VCaP (cell line): ENCODE data around the gene NABP2.

Experiments
- H3K27ac ChIP-seq: fragments of 450-650 bp; 2 replicates; pipeline ENCODE4 v1.5.1; 2017
- CTCF ChIP-seq: fragments of 450-650 bp; conservative IDR thresholded peaks from 2 replicates; pipeline ENCODE4 v1.5.1; 2017; ENCODE audit warnings: mild to moderate bottlenecking, moderate library complexity

The NABP2 gene

GRCh38 chr12:56213878-56214277 lies 10.3 kb upstream of the NABP2 start:
- TF ChIP-seq CTCF, result no peak
- peak overlapping the region; percentile 98 for H3K27ac ChIP-seq

- no peak for TF ChIP-seq CTCF
- H3K27ac ChIP-seq, result peak overlapping the region; percentile 98
These were observed 7.7 kb upstream of the NABP2 start for GRCh38 chr12:56216461-56216860.

GRCh38 chr12:56219840-56220239 lies 4.3 kb upstream of the NABP2 start:
- TF ChIP-seq CTCF, result no peak
- H3K27ac ChIP-seq, result peak overlapping the region; percentile 98

DNA sequence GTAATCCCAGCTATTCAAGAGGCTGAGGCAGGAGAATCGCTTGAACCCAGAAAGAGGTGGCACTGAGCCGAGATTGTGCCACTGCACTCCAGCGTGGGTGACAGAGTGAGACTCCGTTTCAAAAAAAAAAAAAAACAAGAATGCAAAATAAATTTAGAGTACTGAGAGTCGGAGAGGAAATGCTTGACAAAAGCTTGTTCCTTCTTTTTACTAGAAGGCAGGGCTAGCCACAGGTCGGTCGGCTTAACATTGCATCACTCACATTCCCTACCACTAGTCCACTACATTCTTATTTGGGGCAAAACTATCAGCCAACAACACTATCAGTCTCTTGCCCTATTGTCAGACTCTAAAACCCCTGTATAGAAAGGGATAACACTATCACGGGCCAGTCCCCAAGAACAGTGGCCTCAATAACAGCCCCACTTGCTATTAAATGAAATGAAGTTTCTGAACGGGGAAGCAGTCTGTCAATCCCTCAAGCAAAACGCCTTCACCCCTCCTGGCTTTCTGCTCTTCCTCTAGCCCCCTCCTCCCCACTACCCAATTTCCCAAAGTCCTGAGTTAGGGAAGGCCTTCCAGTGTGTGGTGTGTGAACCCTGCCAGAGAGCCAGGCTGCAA lies 3.4 kb upstream of the NABP2 start:
- no peak for TF ChIP-seq CTCF
- H3K27ac ChIP-seq, result peak overlapping the region; percentile 98

GRCh38 chr12:56221232-56221756 lies 2.8 kb upstream of the NABP2 start:
- H3K27ac ChIP-seq, result peak overlapping the region; percentile 98
- no peak for TF ChIP-seq CTCF

DNA sequence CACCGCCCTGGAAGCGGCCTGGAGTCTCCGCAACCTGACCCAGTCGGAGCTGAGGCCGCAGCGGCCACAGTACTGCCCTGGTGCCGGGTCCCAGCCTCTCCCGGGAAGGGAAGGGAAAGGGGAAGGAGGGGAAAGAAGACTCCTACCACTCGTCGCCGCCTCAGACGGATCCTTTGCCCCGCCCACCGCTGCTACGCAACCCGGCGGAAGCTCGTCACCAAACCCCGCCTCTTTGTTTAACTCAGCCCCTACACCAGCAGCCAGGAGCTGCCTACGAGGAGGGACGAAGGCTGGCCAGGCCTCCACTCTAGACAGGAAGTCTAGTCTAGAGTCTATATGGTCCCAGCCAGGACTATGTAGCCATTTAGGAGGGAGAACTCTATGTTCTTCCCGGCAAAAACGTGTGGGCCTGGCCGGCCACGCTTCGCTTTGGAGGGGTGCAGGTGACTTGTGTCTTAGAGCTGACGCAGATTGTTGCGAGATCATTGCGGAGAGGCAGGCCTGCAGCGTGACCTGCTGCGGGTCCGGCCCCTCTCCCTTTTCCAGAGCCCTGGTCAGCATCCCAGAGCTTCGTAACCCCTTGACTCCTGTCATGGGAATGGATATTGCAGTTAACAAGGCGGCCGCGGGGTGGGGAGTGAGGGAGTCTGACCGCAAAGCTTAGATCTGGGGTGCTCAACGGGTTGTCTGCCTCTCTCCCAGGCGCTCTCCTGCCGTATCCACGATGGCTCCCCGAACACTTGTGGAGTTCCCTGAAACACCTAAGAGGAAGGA lies 2.2 kb upstream of the NABP2 start, which contains the start of gene RNF41:
RNF41 (minus strand) TSS at position 166 of the 774 bp plus-strand sequence. CDS start 7,875 bp downstream, outside the sequence.
- TF ChIP-seq CTCF, result no peak
- H3K27ac ChIP-seq, result peak within 1 kb of the TSS; percentile 98

- no peak for TF ChIP-seq CTCF
- H3K27ac ChIP-seq, result peak overlapping the region; percentile 98
These were observed 1.6 kb upstream of the NABP2 start for GRCh38 chr12:56222531-56222895.
